Mucosa of rectum (tissue), 2 donors: Measurements from ENCODE around the gene MYO1D.
A peak's percentile ranks its signal among the peaks of the same experiment; 100 is the strongest.

Source experiments
- H3K27ac ChIP-seq, 2 donors: one replicate each; pipeline ENCODE4 v1.7.0; 2013; ENCODE audit warnings: inconsistent platforms in 2 of 2, low read depth in 2 of 2, low read length in 2 of 2
- H3K27me3 ChIP-seq, 2 donors: one replicate each; pipeline ENCODE4 v1.7.0; 2013; ENCODE audit warnings: low read length in 2 of 2; ENCODE audit not compliant: control insufficient read depth in 2 of 2, insufficient read depth in 2 of 2
- H3K36me3 ChIP-seq, 2 donors: one replicate each; pipeline ENCODE4 v1.7.0; 2013; ENCODE audit warnings: low read length in 2 of 2; ENCODE audit not compliant: control insufficient read depth in 2 of 2, insufficient read depth in 2 of 2
- H3K4me1 ChIP-seq, 2 donors: one replicate each; pipeline ENCODE4 v1.7.0; 2013; ENCODE audit warnings: low read length in 2 of 2, mild to moderate bottlenecking in 1 of 2; ENCODE audit not compliant: control insufficient read depth in 2 of 2, insufficient read depth in 2 of 2
- H3K4me3 ChIP-seq, 2 donors: one replicate each; pipeline ENCODE4 v1.7.0; 2013; ENCODE audit warnings: low read length in 2 of 2
- H3K9ac ChIP-seq, 2 donors: one replicate each; pipeline ENCODE4 v1.7.0; 2013; ENCODE audit warnings: low read length in 2 of 2, low read depth in 1 of 2, mild to moderate bottlenecking in 1 of 2
- H3K9me3 ChIP-seq, 2 donors: one replicate each; pipeline ENCODE4 v1.7.0; 2013; ENCODE audit warnings: low read length in 2 of 2; ENCODE audit not compliant: control insufficient read depth in 2 of 2
- donor health status: healthy.
- donor health status: Normal muscosa, but diverticular disease.

The MYO1D gene

GRCh38 chr17:32795339-32795979 is 81.5 kb downstream of the MYO1D start:
- Histone ChIP-seq H3K9me3 (no peaks in the 10 kb centered on the region), H3K27me3 (no peaks in the 10 kb centered on the region), H3K27ac (peak overlapping the region; percentile 78 to 85), H3K4me1 (peaks cover 11 to 28% of the 10 kb centered on the region in 2 donors), H3K4me3 (peak overlapping the region in 1 of 2 donors; percentile 17), H3K36me3 (peaks cover 0 to 2% of the 10 kb centered on the region in 2 donors), H3K9ac (peak overlapping the region; percentile 18 to 66)

GRCh38 chr17:32794533-32795246 is 82.2 kb downstream of the MYO1D start:
- H3K9me3 ChIP-seq, result no peaks in the 10 kb centered on the region
- peak overlapping the region in 1 of 2 donors; percentile 66 for H3K9ac ChIP-seq
- H3K27ac ChIP-seq, result peak overlapping the region; percentile 78 to 85
- H3K4me3 ChIP-seq, result peak overlapping the region; percentile 17 to 50
- H3K27me3 ChIP-seq, result no peaks in the 10 kb centered on the region
- H3K4me1 ChIP-seq, result peaks cover 11 to 28% of the 10 kb centered on the region in 2 donors
- peaks cover 0 to 2% of the 10 kb centered on the region in 2 donors for H3K36me3 ChIP-seq

GRCh38 chr17:32793841-32794240 is 83.1 kb downstream of the MYO1D start:
- Histone ChIP-seq H3K9ac (no peak overlapping the region), H3K27ac (no peak overlapping the region), H3K4me3 (no peak overlapping the region), H3K4me1 (peaks cover 11 to 28% of the 10 kb centered on the region in 2 donors), H3K9me3 (no peaks in the 10 kb centered on the region), H3K27me3 (no peaks in the 10 kb centered on the region), H3K36me3 (peaks cover 0 to 2% of the 10 kb centered on the region in 2 donors)

- no peak overlapping the region for H3K27ac ChIP-seq
- H3K4me3 ChIP-seq, result no peak overlapping the region
- peaks cover 0 to 2% of the 10 kb centered on the region in 2 donors for H3K36me3 ChIP-seq
- H3K9ac ChIP-seq, result no peak overlapping the region
- peaks cover 11 to 28% of the 10 kb centered on the region in 2 donors for H3K4me1 ChIP-seq
- H3K9me3 ChIP-seq, result no peaks in the 10 kb centered on the region
- no peaks in the 10 kb centered on the region for H3K27me3 ChIP-seq
Observed at GRCh38 chr17:32792207-32792606, 84.7 kb downstream of the MYO1D start.

- Histone ChIP-seq H3K4me3 (no peak overlapping the region), H3K9me3 (no peaks in the 10 kb centered on the region), H3K36me3 (no peaks in the 10 kb centered on the region), H3K4me1 (peaks cover 0 to 19% of the 10 kb centered on the region in 2 donors), H3K27ac (no peak overlapping the region), H3K9ac (no peak overlapping the region), H3K27me3 (no peaks in the 10 kb centered on the region)
Observed at GRCh38 chr17:32786169-32786568, 90.8 kb downstream of the MYO1D start.

GRCh38 chr17:32784113-32784512 is 92.8 kb downstream of the MYO1D start:
- no peak overlapping the region for H3K4me3 ChIP-seq
- no peaks in the 10 kb centered on the region for H3K27me3 ChIP-seq
- peaks cover 0 to 19% of the 10 kb centered on the region in 2 donors for H3K4me1 ChIP-seq
- H3K9me3 ChIP-seq, result no peaks in the 10 kb centered on the region
- H3K27ac ChIP-seq, result peak overlapping the region; percentile 44 to 74
- peaks cover 3 to 8% of the 10 kb centered on the region in 2 donors for H3K36me3 ChIP-seq
- peak overlapping the region in 1 of 2 donors; percentile 42 for H3K9ac ChIP-seq

GRCh38 chr17:32783602-32784001 is 93.3 kb downstream of the MYO1D start:
- H3K9me3 ChIP-seq, result no peaks in the 10 kb centered on the region
- peaks cover 0 to 19% of the 10 kb centered on the region in 2 donors for H3K4me1 ChIP-seq
- H3K4me3 ChIP-seq, result no peak overlapping the region
- no peaks in the 10 kb centered on the region for H3K27me3 ChIP-seq
- H3K9ac ChIP-seq, result peak overlapping the region in 1 of 2 donors; percentile 42
- H3K36me3 ChIP-seq, result peaks cover 3 to 8% of the 10 kb centered on the region in 2 donors
- H3K27ac ChIP-seq, result peak overlapping the region; percentile 44 to 74

GRCh38 chr17:32780721-32781120 is 96.2 kb downstream of the MYO1D start:
- Histone ChIP-seq H3K36me3 (peaks cover 3 to 11% of the 10 kb centered on the region in 2 donors), H3K4me1 (peaks cover 0 to 33% of the 10 kb centered on the region in 2 donors), H3K27ac (no peak overlapping the region), H3K4me3 (no peak overlapping the region), H3K9me3 (no peaks in the 10 kb centered on the region), H3K9ac (no peak overlapping the region), H3K27me3 (no peaks in the 10 kb centered on the region)

GRCh38 chr17:32777922-32778321 is 99.0 kb downstream of the MYO1D start:
- no peaks in the 10 kb centered on the region for H3K9me3 ChIP-seq
- peaks cover 2 to 27% of the 10 kb centered on the region in 2 donors for H3K4me1 ChIP-seq
- peaks cover 3 to 11% of the 10 kb centered on the region in 2 donors for H3K36me3 ChIP-seq
- H3K27ac ChIP-seq, result peak overlapping the region; percentile 28 to 77
- H3K4me3 ChIP-seq, result no peak overlapping the region
- peak overlapping the region in 1 of 2 donors; percentile 26 for H3K9ac ChIP-seq
- H3K27me3 ChIP-seq, result no peaks in the 10 kb centered on the region

- Histone ChIP-seq H3K9ac (no peak overlapping the region), H3K4me3 (no peak overlapping the region), H3K27ac (peak overlapping the region; percentile 28 to 53), H3K36me3 (peaks cover 5 to 11% of the 10 kb centered on the region in 2 donors), H3K4me1 (peaks cover 2 to 24% of the 10 kb centered on the region in 2 donors), H3K9me3 (no peaks in the 10 kb centered on the region), H3K27me3 (no peaks in the 10 kb centered on the region)
Observed at GRCh38 chr17:32777436-32777835, 99.5 kb downstream of the MYO1D start.
